Thymus (tissue), 11 donors: ENCODE data around the gene WDR7. TPM values are rescaled to one million over a fixed set of nuclear protein-coding genes. Genes with fewer than 3 reads are reported as not detected.

Experiments used
- DNase-seq, 9 donors: peaks; one replicate each; pipeline ENCODE4 v3.0.0-alpha.2; 2013; ENCODE audit warnings: low spot score in 9 of 9, low read depth in 6 of 9, missing footprints in 1 of 9
- H3K27ac ChIP-seq, 2 donors: one replicate each; pipeline ENCODE4 v1.5.1; 2013; ENCODE audit warnings: control low read depth in 1 of 2, low read depth in 1 of 2, low read length in 1 of 2, mild to moderate bottlenecking in 1 of 2, moderate library complexity in 1 of 2
- H3K27me3 ChIP-seq, 2 donors: one replicate each; pipeline ENCODE4 v1.5.1; 2013; ENCODE audit warnings: low read length in 1 of 2; ENCODE audit not compliant: control insufficient read depth in 2 of 2, insufficient read depth in 1 of 2
- H3K36me3 ChIP-seq, 2 donors: one replicate each; pipeline ENCODE4 v1.5.1; 2013; ENCODE audit warnings: low read length in 1 of 2, mild to moderate bottlenecking in 1 of 2, moderate library complexity in 1 of 2; ENCODE audit not compliant: control insufficient read depth in 2 of 2, insufficient read depth in 2 of 2
- H3K4me1 ChIP-seq, 2 donors: one replicate each; pipeline ENCODE4 v1.5.1; 2013; ENCODE audit warnings: low read length in 2 of 2; ENCODE audit not compliant: control insufficient read depth in 2 of 2, insufficient read depth in 2 of 2
- H3K4me3 ChIP-seq, 2 donors: one replicate each; pipeline ENCODE4 v1.5.1; 2013; ENCODE audit warnings: low read length in 2 of 2, control low read depth in 1 of 2, mild to moderate bottlenecking in 1 of 2
- H3K9me3 ChIP-seq, 2 donors: one replicate each; pipeline ENCODE4 v1.5.1; 2013; ENCODE audit warnings: low read length in 1 of 2, mild to moderate bottlenecking in 1 of 2; ENCODE audit not compliant: control insufficient read depth in 2 of 2, insufficient read depth in 1 of 2
- WGBS: extraction: QIAGEN DNeasy Blood & Tissue Kit; methylation state at CpG from one replicate; pipeline ENCODE4 v1.1.7; 2013; 5-methylcytosine and 5-hydroxymethylcytosine counted together
- polyA plus RNA-seq: library from polyadenylated mRNA; stranded (reverse); fragments of 200-250 nt; gene quantifications from one replicate; pipeline ENCODE4 v1.2.3, GENCODE V29; 2013
- total RNA-seq: library from RNA; stranded (reverse); fragments of 120-200 nt; gene quantifications from one replicate; pipeline ENCODE4 v1.2.4, GENCODE V29; 2013
- donor health status: healthy.

The WDR7 gene
- total and polyA plus RNA-seq, 2 donors: 9.0 to 20.5 TPM

DNA sequence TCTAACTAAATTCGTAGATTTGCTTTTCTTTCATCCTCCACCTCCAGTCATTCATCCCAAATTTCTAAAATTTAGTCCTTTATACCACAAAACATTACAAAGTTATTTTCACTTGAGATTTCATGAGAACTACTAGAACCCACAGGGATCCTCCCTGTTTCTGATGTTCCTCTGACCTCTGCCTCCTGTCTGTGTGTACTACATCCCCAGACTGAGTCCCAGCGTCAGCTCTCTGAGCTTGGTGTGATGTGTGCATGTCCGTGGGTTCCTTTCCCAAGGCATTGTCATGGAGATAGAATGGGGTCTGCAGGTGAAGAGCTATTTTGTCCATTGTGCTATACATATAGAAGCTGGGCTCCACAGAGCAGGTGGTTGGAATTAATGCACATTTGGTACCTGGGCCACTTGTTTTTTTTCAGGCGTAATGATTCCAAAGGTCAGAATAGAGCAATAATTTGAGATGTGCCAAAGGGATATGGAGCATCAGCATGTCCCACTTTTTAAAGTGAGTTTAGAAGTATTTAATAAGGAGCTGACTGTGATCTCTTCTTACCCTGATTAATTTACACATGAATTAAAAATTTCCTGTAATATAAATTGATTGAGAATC lies 344.5 kb downstream of the WDR7 start:
- no peak overlapping the region for H3K27ac ChIP-seq
- no peaks in the 10 kb centered on the region for H3K36me3 ChIP-seq
- no peak overlapping the region for H3K4me3 ChIP-seq
- DNase-seq: no peak
- no peaks in the 10 kb centered on the region for H3K27me3 ChIP-seq
- H3K9me3 ChIP-seq: no peaks in the 10 kb centered on the region
- H3K4me1 ChIP-seq: no peaks in the 10 kb centered on the region
- 98% methylated on average over 4 of the region's 4 CpGs for WGBS

GRCh38 chr18:56997200-56997599 lies 346.0 kb downstream of the WDR7 start:
- H3K4me3 ChIP-seq: no peak overlapping the region
- H3K27me3 ChIP-seq: no peaks in the 10 kb centered on the region
- H3K9me3 ChIP-seq: no peaks in the 10 kb centered on the region
- no peaks in the 10 kb centered on the region for H3K36me3 ChIP-seq
- no peak for DNase-seq
- H3K27ac ChIP-seq: no peak overlapping the region
- WGBS: 99% methylated on average over 2 of the region's 2 CpGs
- H3K4me1 ChIP-seq: no peaks in the 10 kb centered on the region

GRCh38 chr18:56999823-57000222 lies 348.7 kb downstream of the WDR7 start:
- H3K9me3 ChIP-seq: no peaks in the 10 kb centered on the region
- DNase-seq: no peak
- 98% methylated on average over 3 of the region's 3 CpGs for WGBS
- H3K4me1 ChIP-seq: no peaks in the 10 kb centered on the region
- no peaks in the 10 kb centered on the region for H3K36me3 ChIP-seq
- no peak overlapping the region for H3K27ac ChIP-seq
- H3K27me3 ChIP-seq: no peaks in the 10 kb centered on the region
- H3K4me3 ChIP-seq: no peak overlapping the region

- Histone ChIP-seq H3K4me1 (no peaks in the 10 kb centered on the region), H3K27ac (no peak overlapping the region), H3K4me3 (no peak overlapping the region), H3K36me3 (no peaks in the 10 kb centered on the region), H3K9me3 (no peaks in the 10 kb centered on the region), H3K27me3 (no peaks in the 10 kb centered on the region)
- 96% methylated on average over 2 of the region's 2 CpGs for WGBS
- no peak for DNase-seq
Measured at GRCh38 chr18:57002627-57003026, 351.5 kb downstream of the WDR7 start.

DNA sequence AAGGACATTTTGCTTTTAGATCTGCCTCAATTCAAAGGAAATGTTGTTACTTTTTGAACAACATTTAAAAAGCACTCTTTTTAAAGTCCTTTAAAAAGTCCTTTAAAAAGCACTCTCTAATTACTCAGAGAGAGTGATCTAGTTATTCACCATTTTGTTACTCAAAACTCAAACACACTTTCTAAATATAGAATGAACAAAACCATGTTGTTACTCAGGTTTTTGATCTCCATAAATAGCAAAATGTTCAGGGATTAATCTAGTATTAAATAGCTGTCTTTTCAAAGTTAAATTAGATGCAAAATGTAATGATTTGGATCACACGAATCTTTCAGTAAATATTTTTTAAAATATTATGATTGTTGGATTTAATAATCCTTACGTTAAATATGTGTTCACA lies 352.2 kb downstream of the WDR7 start:
- no peaks in the 10 kb centered on the region for H3K9me3 ChIP-seq
- no peak overlapping the region for H3K4me3 ChIP-seq
- WGBS: 69% methylated on average over 2 of the region's 2 CpGs
- DNase-seq: no peak
- no peaks in the 10 kb centered on the region for H3K4me1 ChIP-seq
- no peaks in the 10 kb centered on the region for H3K36me3 ChIP-seq
- no peaks in the 10 kb centered on the region for H3K27me3 ChIP-seq
- no peak overlapping the region for H3K27ac ChIP-seq

- H3K36me3 ChIP-seq: no peaks in the 10 kb centered on the region
- WGBS: 61% methylated on average over 5 of the region's 5 CpGs
- no peaks in the 10 kb centered on the region for H3K9me3 ChIP-seq
- H3K27ac ChIP-seq: peak overlapping the region; percentile 11 to 69
- no peaks in the 10 kb centered on the region for H3K4me1 ChIP-seq
- H3K27me3 ChIP-seq: no peaks in the 10 kb centered on the region
- H3K4me3 ChIP-seq: no peak overlapping the region
- peak in 7 of 9 donors; percentile 3 to 53 (median 22) for DNase-seq
Measured at GRCh38 chr18:57004366-57005121, 353.4 kb downstream of the WDR7 start.

DNA sequence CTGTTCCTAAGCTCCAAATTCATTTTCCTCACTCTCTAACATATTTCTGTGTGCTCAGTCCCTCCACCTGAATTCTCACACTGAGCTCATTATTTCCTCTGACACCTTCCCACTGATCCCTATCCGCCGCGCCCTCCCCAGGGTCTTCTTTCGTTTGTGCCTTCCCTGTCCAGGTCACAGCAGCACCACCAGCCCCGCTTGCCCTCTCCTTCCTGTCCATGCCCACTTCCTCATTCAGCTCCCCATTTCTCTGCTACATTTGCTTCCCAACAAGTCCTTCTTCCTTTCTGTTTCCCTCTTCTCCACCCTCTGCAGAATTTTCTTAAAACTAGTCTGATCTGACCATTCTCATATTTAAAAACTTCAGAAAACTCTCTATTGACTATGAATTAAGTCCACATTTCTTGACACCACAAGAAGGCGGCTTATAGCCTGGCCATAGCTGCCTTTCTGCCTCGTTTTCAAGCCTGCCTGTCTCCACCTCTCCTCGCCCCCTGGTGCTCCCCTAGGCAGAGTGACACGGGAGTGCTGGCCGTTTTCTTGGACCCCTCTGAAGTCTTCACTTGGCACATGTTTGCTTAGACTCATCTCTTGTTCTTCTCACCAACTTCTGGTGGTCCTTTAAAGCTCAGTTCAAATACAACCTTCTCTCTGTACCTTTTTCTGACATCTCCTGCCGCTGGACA lies 357.0 kb downstream of the WDR7 start:
- H3K4me1 ChIP-seq: no peaks in the 10 kb centered on the region
- 84% methylated on average over 11 of the region's 11 CpGs for WGBS
- no peak for DNase-seq

GRCh38 chr18:57009844-57010243 lies 358.7 kb downstream of the WDR7 start:
- DNase-seq: no peak
- Histone ChIP-seq H3K27ac (no peak overlapping the region), H3K4me3 (no peak overlapping the region), H3K4me1 (no peaks in the 10 kb centered on the region), H3K27me3 (no peaks in the 10 kb centered on the region), H3K36me3 (no peaks in the 10 kb centered on the region), H3K9me3 (no peaks in the 10 kb centered on the region)
- WGBS: 97% methylated on average over 4 of the region's 4 CpGs

More for the DNA sequence above, 357.0 kb downstream of the WDR7 start:
- Histone ChIP-seq H3K4me3 (no peak overlapping the region), H3K27me3 (no peaks in the 10 kb centered on the region), H3K36me3 (no peaks in the 10 kb centered on the region), H3K27ac (no peak overlapping the region), H3K9me3 (no peaks in the 10 kb centered on the region)

DNA sequence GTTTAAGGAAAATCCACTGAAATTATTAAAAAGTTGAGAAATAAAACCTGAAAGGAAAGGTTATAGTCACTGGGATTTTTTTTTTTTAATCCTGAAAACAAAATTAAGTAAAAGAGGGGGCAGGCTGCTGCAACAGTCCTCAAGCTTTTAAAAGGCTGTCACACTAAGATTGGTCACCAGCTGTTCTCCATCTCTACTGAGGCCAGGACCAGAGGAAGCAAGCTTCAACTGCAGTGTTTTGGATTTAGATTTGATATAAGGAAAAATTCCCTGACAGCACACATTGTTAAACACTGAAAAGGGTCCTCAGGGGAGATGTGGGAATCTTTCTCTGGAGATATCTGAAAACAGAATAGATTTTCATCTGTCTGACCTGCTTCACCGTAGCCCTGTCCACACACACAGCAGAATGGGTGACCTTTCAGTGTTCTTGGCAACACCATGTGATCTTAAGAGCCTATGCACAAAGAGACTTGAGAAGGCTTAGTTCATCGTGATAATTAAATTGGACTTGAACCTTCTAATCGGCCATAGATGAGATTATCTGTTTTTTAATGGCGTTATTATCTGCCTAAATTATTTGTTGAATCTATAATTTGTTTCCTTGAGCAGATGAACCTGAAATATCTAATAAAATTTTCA lies 363.7 kb downstream of the WDR7 start:
- no peak overlapping the region for H3K27ac ChIP-seq
- DNase-seq: no peak
- WGBS: 87% methylated on average over 4 of the region's 4 CpGs
- no peaks in the 10 kb centered on the region for H3K27me3 ChIP-seq
- no peaks in the 10 kb centered on the region for H3K36me3 ChIP-seq
- peaks cover 2 to 13% of the 10 kb centered on the region in 2 donors for H3K4me1 ChIP-seq
- H3K4me3 ChIP-seq: no peak overlapping the region
- H3K9me3 ChIP-seq: no peaks in the 10 kb centered on the region
